CD14-positive monocyte (primary cell): ENCODE measurements around the gene FOXD1. TPM values are rescaled to one million over a fixed set of nuclear protein-coding genes. Genes with fewer than 3 reads are reported as not detected.

ENCODE experiments used
- DNase-seq, 3 donors: peaks; one replicate each; pipeline ENCODE4 v3.0.0-alpha.2; 2011 to 2022
- H2AFZ ChIP-seq: 2 replicates; pipeline ENCODE4 v1.6.0; 2012; ENCODE audit warnings: mild to moderate bottlenecking, low read depth, low read length, inconsistent platforms; ENCODE audit not compliant: insufficient read depth, poor library complexity, severe bottlenecking
- H3K27ac ChIP-seq, 2 donors: 1 replicate in 1 of 2; 2 replicates in 1 of 2; pipeline ENCODE4 v1.5.1; 2012 to 2013; ENCODE audit warnings: low read length in 2 of 2, control low read depth in 1 of 2, inconsistent platforms in 1 of 2, low read depth in 1 of 2, mild to moderate bottlenecking in 1 of 2
- H3K27me3 ChIP-seq, 2 donors: one replicate each; pipeline versions ENCODE4 v1.6.0 to v1.6.1; 2011 to 2013; ENCODE audit warnings: low read length in 2 of 2; ENCODE audit not compliant: control insufficient read depth in 2 of 2, insufficient read depth in 2 of 2
- H3K36me3 ChIP-seq, 2 donors: replicated peaks in 1 of 2; 1 replicate in 1 of 2; 2 replicates in 1 of 2; pipeline versions ENCODE4 v1.5.1 to v1.6.1; 2012 to 2013; ENCODE audit warnings: low read length in 2 of 2, control low read depth in 1 of 2, inconsistent platforms in 1 of 2, mild to moderate bottlenecking in 1 of 2; ENCODE audit not compliant: insufficient read depth in 2 of 2, control insufficient read depth in 1 of 2
- H3K4me1 ChIP-seq, 2 donors: 1 replicate in 1 of 2; 2 replicates in 1 of 2; pipeline versions ENCODE4 v1.5.1 to v1.6.1; 2012 to 2013; ENCODE audit warnings: low read length in 2 of 2, control low read depth in 1 of 2, inconsistent platforms in 1 of 2, mild to moderate bottlenecking in 1 of 2, moderate library complexity in 1 of 2; ENCODE audit not compliant: insufficient read depth in 2 of 2, control insufficient read depth in 1 of 2
- H3K4me2 ChIP-seq: replicated peaks from 2 replicates; pipeline ENCODE3; 2012; ENCODE audit warnings: low read length, moderate library complexity, mild to moderate bottlenecking; ENCODE audit not compliant: poor library complexity, severe bottlenecking; ENCODE audit errors: extremely low read depth
- H3K4me3 ChIP-seq, 3 experiments: fragments of 200-600 bp in 1 of 3; sonication (generic) in 1 of 3; replicated peaks in 1 of 3; 1 replicate in 2 of 3; 2 replicates in 1 of 3; pipeline ENCODE4 v1.5.1; 2011 to 2013; ENCODE audit warnings: low read length in 3 of 3, mild to moderate bottlenecking in 3 of 3, control low read depth in 2 of 3, low read depth in 2 of 3, inconsistent platforms in 1 of 3, moderate library complexity in 1 of 3
- H3K79me2 ChIP-seq: 2 replicates; pipeline ENCODE4 v1.6.0; 2012; ENCODE audit warnings: mild to moderate bottlenecking, control low read depth, inconsistent platforms, low read length, moderate library complexity; ENCODE audit not compliant: insufficient read depth
- H3K9ac ChIP-seq: 2 replicates; pipeline ENCODE4 v1.6.0; 2017; ENCODE audit warnings: low read length, mild to moderate bottlenecking; ENCODE audit not compliant: insufficient read depth, poor library complexity, severe bottlenecking
- H3K9me3 ChIP-seq, 2 donors: replicated peaks in 1 of 2; 1 replicate in 1 of 2; 2 replicates in 1 of 2; pipeline versions ENCODE4 v1.5.1 to v1.6.1; 2012 to 2013; ENCODE audit warnings: low read length in 2 of 2, control low read depth in 1 of 2; ENCODE audit not compliant: control insufficient read depth in 1 of 2, insufficient read depth in 1 of 2
- H4K20me1 ChIP-seq: 2 replicates; pipeline ENCODE4 v1.6.0; 2012; ENCODE audit warnings: mild to moderate bottlenecking, low read length, control low read depth, moderate library complexity; ENCODE audit not compliant: insufficient read depth
- H3K27ac Mint-ChIP-seq, 7 donors: one replicate each; pipeline ENCODE4 v1.8.0; 2020; ENCODE audit warnings: mild to moderate bottlenecking in 7 of 7, mixed read lengths in 7 of 7, moderate library complexity in 6 of 7, inconsistent platforms in 2 of 7
- H3K27me3 Mint-ChIP-seq, 3 donors: one replicate each; pipeline ENCODE4 v1.8.0; 2021 to 2022; ENCODE audit warnings: low read depth in 3 of 3, mild to moderate bottlenecking in 3 of 3, mixed read lengths in 3 of 3, moderate library complexity in 3 of 3, inconsistent platforms in 1 of 3
- H3K36me3 Mint-ChIP-seq, 2 donors: one replicate each; pipeline ENCODE4 v1.8.0; 2020; ENCODE audit warnings: mixed read lengths in 2 of 2, inconsistent platforms in 1 of 2, mild to moderate bottlenecking in 1 of 2
- H3K4me1 Mint-ChIP-seq: one replicate; pipeline ENCODE4 v1.8.0; 2020; ENCODE audit warnings: mild to moderate bottlenecking, mixed read lengths
- H3K4me3 Mint-ChIP-seq, 2 donors: one replicate each; pipeline ENCODE4 v1.8.0; 2020; ENCODE audit warnings: mild to moderate bottlenecking in 2 of 2, mixed read lengths in 2 of 2, moderate library complexity in 1 of 2
- H3K9me3 Mint-ChIP-seq, 7 donors: one replicate each; pipeline ENCODE4 v1.8.0; 2020 to 2022; ENCODE audit warnings: mixed read lengths in 7 of 7, mild to moderate bottlenecking in 6 of 7, moderate library complexity in 6 of 7, inconsistent platforms in 2 of 7
- WGBS: methylation state at CpG from one replicate; pipeline ENCODE4 v1.1.5; 2013; ENCODE audit warnings: missing lambda C conversion rate; ENCODE audit not compliant: insufficient coverage; 5-methylcytosine and 5-hydroxymethylcytosine counted together
- intact Hi-C, 2 donors: fragments of 100-400 bp; cut with micrococcal nuclease; formaldehyde crosslinking; loops; one replicate each; pipeline versions ENCODE4 v1.15.0 to v1.15.1; 2023
- polyA plus RNA-seq, 3 donors: library from polyadenylated mRNA; depleted of rRNA in 1 of 3; unstranded in 2 of 3; stranded (reverse) in 1 of 3; fragments of 300-500 nt in 2 of 3; fragments of >200 nt in 1 of 3; fragmentation: Illumina TruSeq in 2 of 3; gene quantifications; 1 replicate in 2 of 3; 2 replicates in 1 of 3; pipeline ENCODE4 v1.2.3, GENCODE V29; 2012 to 2021
- TF ChIP-seq, protein P1 (sequence below): fragments of 200-600 bp; IDR thresholded peaks from one replicate; pipeline ENCODE4 v1.8.0; 2022; ENCODE audit warnings: antibody characterized with exemption, mild to moderate bottlenecking

The FOXD1 gene
- polyA plus RNA-seq, 3 donors: 0.04 TPM; not detected in 2

DNA sequence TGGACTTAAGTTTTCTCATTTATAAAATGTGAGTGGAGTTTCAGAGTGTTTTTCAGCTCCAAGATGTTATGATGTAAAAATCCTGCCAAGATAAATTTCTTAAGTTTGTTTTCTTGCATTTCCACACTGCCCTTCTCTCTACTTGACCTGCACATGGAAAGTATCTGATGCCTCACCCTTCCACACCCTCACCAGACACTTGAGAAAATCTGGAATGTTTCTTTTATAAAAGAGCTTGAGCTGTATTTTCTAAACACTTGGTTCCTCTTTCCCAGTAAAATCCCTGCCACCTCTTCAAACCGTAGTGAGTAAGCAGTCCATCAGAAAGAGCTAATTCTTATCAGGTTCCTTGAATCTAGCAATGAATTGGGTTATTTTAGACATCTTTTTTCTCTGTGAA is 42.9 kb downstream of the FOXD1 start:
- Mint-ChIP-seq H3K9me3 (peaks cover 0 to 7% (median 0%) of the 10 kb centered on the region in 7 donors), H3K4me1 (no peaks in the 10 kb centered on the region), H3K4me3 (peak overlapping the region in 1 of 2 donors; percentile 3), H3K36me3 (no peaks in the 10 kb centered on the region), H3K27ac (no peak overlapping the region), H3K27me3 (peaks cover 20 to 64% (median 26%) of the 10 kb centered on the region in 3 donors)
- H3K4me3 ChIP-seq: no peak overlapping the region
- H3K79me2 ChIP-seq: no peaks in the 10 kb centered on the region
- intact Hi-C loops: no loop called here
- H3K27ac ChIP-seq: no peak overlapping the region
- H3K4me1 ChIP-seq: no peaks in the 10 kb centered on the region
- no CpG with 5 or more reads among the region's 1 CpG for WGBS
- H4K20me1 ChIP-seq: no peaks in the 10 kb centered on the region
- peaks cover 21 to 35% of the 10 kb centered on the region in 2 donors for H3K27me3 ChIP-seq
- H3K4me2 ChIP-seq: no peak overlapping the region
- no peaks in the 10 kb centered on the region for H3K36me3 ChIP-seq
- H2AFZ ChIP-seq: no peak overlapping the region
- TF ChIP-seq, protein P1, sequence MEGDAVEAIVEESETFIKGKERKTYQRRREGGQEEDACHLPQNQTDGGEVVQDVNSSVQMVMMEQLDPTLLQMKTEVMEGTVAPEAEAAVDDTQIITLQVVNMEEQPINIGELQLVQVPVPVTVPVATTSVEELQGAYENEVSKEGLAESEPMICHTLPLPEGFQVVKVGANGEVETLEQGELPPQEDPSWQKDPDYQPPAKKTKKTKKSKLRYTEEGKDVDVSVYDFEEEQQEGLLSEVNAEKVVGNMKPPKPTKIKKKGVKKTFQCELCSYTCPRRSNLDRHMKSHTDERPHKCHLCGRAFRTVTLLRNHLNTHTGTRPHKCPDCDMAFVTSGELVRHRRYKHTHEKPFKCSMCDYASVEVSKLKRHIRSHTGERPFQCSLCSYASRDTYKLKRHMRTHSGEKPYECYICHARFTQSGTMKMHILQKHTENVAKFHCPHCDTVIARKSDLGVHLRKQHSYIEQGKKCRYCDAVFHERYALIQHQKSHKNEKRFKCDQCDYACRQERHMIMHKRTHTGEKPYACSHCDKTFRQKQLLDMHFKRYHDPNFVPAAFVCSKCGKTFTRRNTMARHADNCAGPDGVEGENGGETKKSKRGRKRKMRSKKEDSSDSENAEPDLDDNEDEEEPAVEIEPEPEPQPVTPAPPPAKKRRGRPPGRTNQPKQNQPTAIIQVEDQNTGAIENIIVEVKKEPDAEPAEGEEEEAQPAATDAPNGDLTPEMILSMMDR: no peak
- DNase-seq: no peak
- no peaks in the 10 kb centered on the region for H3K9me3 ChIP-seq
- H3K9ac ChIP-seq: no peak overlapping the region

DNA sequence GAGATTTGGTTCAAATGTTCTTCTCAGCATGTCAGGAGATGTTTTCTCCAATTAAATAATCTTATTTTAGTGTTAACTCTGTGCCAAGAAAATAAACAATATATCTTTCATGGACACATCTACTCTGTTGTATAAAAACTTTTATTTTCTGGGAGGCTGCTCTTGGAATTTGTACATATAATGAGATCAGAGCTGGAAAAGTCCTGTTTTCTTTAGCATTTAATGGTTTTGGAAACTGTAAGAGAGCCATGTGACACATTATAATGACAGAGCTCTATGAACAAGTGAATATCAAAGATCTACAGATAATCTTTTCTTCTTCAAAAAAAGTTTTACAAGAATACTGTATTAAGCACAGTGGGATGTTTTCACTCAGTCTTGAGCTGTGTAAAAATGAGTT is 48.8 kb downstream of the FOXD1 start:
- no peaks in the 10 kb centered on the region for H3K4me1 ChIP-seq
- no peak overlapping the region for H3K27ac ChIP-seq
- no peak overlapping the region for H3K4me3 ChIP-seq
- no peaks in the 10 kb centered on the region for H3K9me3 ChIP-seq
- Mint-ChIP-seq H3K4me3 (no peak overlapping the region), H3K9me3 (peaks cover 0 to 10% (median 2%) of the 10 kb centered on the region in 7 donors), H3K27me3 (peaks cover 21 to 37% (median 30%) of the 10 kb centered on the region in 3 donors), H3K36me3 (no peaks in the 10 kb centered on the region), H3K4me1 (no peaks in the 10 kb centered on the region), H3K27ac (no peak overlapping the region)
- H3K9ac ChIP-seq: no peak overlapping the region
- H2AFZ ChIP-seq: no peak overlapping the region
- no peaks in the 10 kb centered on the region for H3K36me3 ChIP-seq
- H3K4me2 ChIP-seq: no peak overlapping the region
- DNase-seq: no peak
- intact Hi-C loops: no loop called here
- no peaks in the 10 kb centered on the region for H4K20me1 ChIP-seq
- peaks cover 25 to 35% of the 10 kb centered on the region in 2 donors for H3K27me3 ChIP-seq
- no peaks in the 10 kb centered on the region for H3K79me2 ChIP-seq
- TF ChIP-seq, protein P1: no peak

Other genes starting within 250 kb of the FOXD1 start
- gene BTF3, start 49.7 kb upstream of the FOXD1 start, polyA plus RNA-seq: 100 to 1,000 TPM; 486 to 559 (median 512) TPM
- 10 to 100 TPM; 13.4 to 14.9 (median 13.5) TPM for gene ANKRA2, start 116.9 kb upstream of the FOXD1 start, polyA plus RNA-seq
- 1 to 10 TPM; 2.8 to 8.6 (median 2.8) TPM for gene UTP15, start 117.0 kb upstream of the FOXD1 start, polyA plus RNA-seq
- not detected for gene ARHGEF28, start 177.4 kb upstream of the FOXD1 start, polyA plus RNA-seq